Neural progenitor cell (in vitro differentiated cells): Measurements from ENCODE around the gene VWA3B. TPM values are rescaled to one million over a fixed set of nuclear protein-coding genes. Genes with fewer than 3 reads are reported as not detected.

ENCODE experiments used
- DNase-seq: peaks from one replicate; pipeline ENCODE4 v3.0.0-alpha.2; 2016; ENCODE audit warnings: low spot score
- H2AFZ ChIP-seq: fragments of 200-600 bp; sonication (generic); replicated peaks from 2 replicates; pipeline ENCODE4 v1.6.1; 2016; ENCODE audit warnings: antibody characterized with exemption
- H3F3A ChIP-seq: fragments of 200-600 bp; sonication (generic); 2 replicates; pipeline ENCODE4 v1.6.1; 2016; ENCODE audit warnings: antibody characterized with exemption, low read depth
- H3K27ac ChIP-seq: fragments of 200-600 bp; sonication (generic); 2 replicates; pipeline ENCODE4 v1.5.1; 2016; ENCODE audit warnings: mild to moderate bottlenecking
- H3K27me3 ChIP-seq: fragments of 200-600 bp; sonication (generic); 2 replicates; pipeline ENCODE4 v1.6.1; 2016; ENCODE audit warnings: mild to moderate bottlenecking, moderate library complexity
- H3K36me3 ChIP-seq: fragments of 200-600 bp; sonication (generic); 2 replicates; pipeline ENCODE4 v1.5.1; 2016
- H3K4me1 ChIP-seq: fragments of 200-600 bp; sonication (generic); 2 replicates; pipeline ENCODE4 v1.6.1; 2016; ENCODE audit warnings: mixed run types
- H3K4me2 ChIP-seq: fragments of 200-600 bp; sonication (generic); 2 replicates; pipeline ENCODE4 v1.6.1; 2016
- H3K4me3 ChIP-seq: fragments of 200-600 bp; sonication (generic); 2 replicates; pipeline ENCODE4 v1.5.1; 2016
- H3K79me2 ChIP-seq: fragments of 200-600 bp; sonication (generic); 2 replicates; pipeline ENCODE4 v1.6.1; 2016; ENCODE audit warnings: low read depth
- H3K9ac ChIP-seq: fragments of 200-600 bp; sonication (generic); 2 replicates; pipeline ENCODE4 v1.6.1; 2016
- H3K9me3 ChIP-seq: fragments of 200-600 bp; sonication (generic); 2 replicates; pipeline ENCODE4 v1.5.1; 2016; ENCODE audit warnings: low read depth
- H4K20me1 ChIP-seq: fragments of 200-600 bp; sonication (generic); 2 replicates; pipeline ENCODE4 v1.6.1; 2016; ENCODE audit warnings: low read depth
- H3K27ac Mint-ChIP-seq: 3 replicates; pipeline ENCODE4 v1.8.0; 2021; ENCODE audit warnings: mixed read lengths
- H3K27me3 Mint-ChIP-seq: 2 replicates; pipeline ENCODE4 v1.8.0; 2022; ENCODE audit warnings: low read depth, mild to moderate bottlenecking, inconsistent platforms, moderate library complexity, mixed read lengths; ENCODE audit not compliant: insufficient read depth
- H3K36me3 Mint-ChIP-seq: 3 replicates; pipeline ENCODE4 v1.8.0; 2021; ENCODE audit warnings: mixed read lengths
- H3K4me1 Mint-ChIP-seq: 3 replicates; pipeline ENCODE4 v1.8.0; 2021; ENCODE audit warnings: mixed read lengths
- H3K4me3 Mint-ChIP-seq: 3 replicates; pipeline ENCODE4 v1.8.0; 2021; ENCODE audit warnings: mild to moderate bottlenecking, moderate library complexity, mixed read lengths
- H3K9me3 Mint-ChIP-seq: 3 replicates; pipeline ENCODE4 v1.8.0; 2020; ENCODE audit warnings: mixed read lengths
- EZH2 ChIP-seq: fragments of 200-600 bp; sonication (generic); IDR thresholded peaks from 2 replicates; pipeline ENCODE4 v1.6.1; 2017; ENCODE audit warnings: antibody characterized with exemption, mild to moderate bottlenecking, moderate library complexity
- EZH2phosphoT487 ChIP-seq: fragments of 200-600 bp; sonication (generic); IDR thresholded peaks from 2 replicates; pipeline ENCODE4 v1.6.1; 2017; ENCODE audit warnings: antibody characterized with exemption
- total RNA-seq: library from RNA; depleted of rRNA; stranded (reverse); fragments of >200 nt; gene quantifications from 2 replicates; pipeline ENCODE4 v1.2.3, GENCODE V29; 2015; ENCODE audit warnings: low replicate concordance
- TF ChIP-seq, protein P1 (sequence below): fragments of 200-600 bp; sonication (generic); IDR thresholded peaks from 2 replicates; pipeline ENCODE4 v1.5.1; 2017; ENCODE audit warnings: antibody characterized with exemption, mild to moderate bottlenecking

VWA3B gene
- total RNA-seq, 1 donor from 2014 or later, result not detected

DNA sequence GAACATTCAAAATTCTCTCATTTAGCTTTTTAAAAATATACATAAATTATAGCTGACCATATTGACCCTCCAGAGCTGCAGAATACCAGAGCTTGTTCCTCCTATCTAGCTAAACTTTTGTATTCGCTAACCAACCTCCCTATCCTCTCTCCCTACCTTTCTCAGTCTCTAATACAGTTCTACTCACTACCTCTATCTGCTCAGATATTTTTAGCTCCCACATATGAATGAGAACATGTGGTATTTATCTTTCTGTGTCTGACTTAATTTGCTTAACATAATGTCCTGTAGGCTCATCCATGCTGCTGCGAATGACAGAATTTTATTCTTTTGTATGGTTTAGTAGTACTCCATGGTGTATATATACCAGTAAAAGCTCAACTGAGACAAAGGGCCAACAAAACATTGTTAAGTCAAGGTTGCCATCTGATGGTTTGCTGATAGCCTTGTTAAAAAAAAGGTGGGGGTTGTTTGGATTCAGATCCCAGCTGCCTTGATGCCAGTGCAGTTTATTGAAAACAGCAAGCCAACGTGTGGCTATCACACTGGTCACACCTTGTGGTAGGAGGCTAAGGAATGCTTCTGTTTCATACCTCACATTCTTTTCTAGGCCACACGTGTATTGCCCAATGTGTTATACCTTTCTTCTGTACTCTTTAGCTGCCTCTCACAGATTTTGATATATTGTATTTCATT, 101.5 kb downstream of the VWA3B start:
- no peak overlapping the region for H3K4me2 ChIP-seq
- no peaks in the 10 kb centered on the region for H3F3A ChIP-seq
- H3K36me3 ChIP-seq, result no peaks in the 10 kb centered on the region
- no peak overlapping the region for H2AFZ ChIP-seq
- Mint-ChIP-seq H3K36me3 (no peaks in the 10 kb centered on the region), H3K27me3 (no peaks in the 10 kb centered on the region), H3K27ac (no peak overlapping the region), H3K4me1 (no peaks in the 10 kb centered on the region), H3K4me3 (no peak overlapping the region), H3K9me3 (no peaks in the 10 kb centered on the region)
- H3K9me3 ChIP-seq, result no peaks in the 10 kb centered on the region
- H3K27me3 ChIP-seq, result no peaks in the 10 kb centered on the region
- H3K4me1 ChIP-seq, result peaks cover 9% of the 10 kb centered on the region
- no peak overlapping the region for H3K4me3 ChIP-seq
- H4K20me1 ChIP-seq, result no peaks in the 10 kb centered on the region
- H3K9ac ChIP-seq, result no peak overlapping the region
- no peak overlapping the region for H3K27ac ChIP-seq
- TF ChIP-seq EZH2, result no peak
- TF ChIP-seq, protein P1, sequence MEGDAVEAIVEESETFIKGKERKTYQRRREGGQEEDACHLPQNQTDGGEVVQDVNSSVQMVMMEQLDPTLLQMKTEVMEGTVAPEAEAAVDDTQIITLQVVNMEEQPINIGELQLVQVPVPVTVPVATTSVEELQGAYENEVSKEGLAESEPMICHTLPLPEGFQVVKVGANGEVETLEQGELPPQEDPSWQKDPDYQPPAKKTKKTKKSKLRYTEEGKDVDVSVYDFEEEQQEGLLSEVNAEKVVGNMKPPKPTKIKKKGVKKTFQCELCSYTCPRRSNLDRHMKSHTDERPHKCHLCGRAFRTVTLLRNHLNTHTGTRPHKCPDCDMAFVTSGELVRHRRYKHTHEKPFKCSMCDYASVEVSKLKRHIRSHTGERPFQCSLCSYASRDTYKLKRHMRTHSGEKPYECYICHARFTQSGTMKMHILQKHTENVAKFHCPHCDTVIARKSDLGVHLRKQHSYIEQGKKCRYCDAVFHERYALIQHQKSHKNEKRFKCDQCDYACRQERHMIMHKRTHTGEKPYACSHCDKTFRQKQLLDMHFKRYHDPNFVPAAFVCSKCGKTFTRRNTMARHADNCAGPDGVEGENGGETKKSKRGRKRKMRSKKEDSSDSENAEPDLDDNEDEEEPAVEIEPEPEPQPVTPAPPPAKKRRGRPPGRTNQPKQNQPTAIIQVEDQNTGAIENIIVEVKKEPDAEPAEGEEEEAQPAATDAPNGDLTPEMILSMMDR, result no peak
- TF ChIP-seq EZH2phosphoT487, result no peak
- H3K79me2 ChIP-seq, result no peaks in the 10 kb centered on the region
- no peak for DNase-seq

DNA sequence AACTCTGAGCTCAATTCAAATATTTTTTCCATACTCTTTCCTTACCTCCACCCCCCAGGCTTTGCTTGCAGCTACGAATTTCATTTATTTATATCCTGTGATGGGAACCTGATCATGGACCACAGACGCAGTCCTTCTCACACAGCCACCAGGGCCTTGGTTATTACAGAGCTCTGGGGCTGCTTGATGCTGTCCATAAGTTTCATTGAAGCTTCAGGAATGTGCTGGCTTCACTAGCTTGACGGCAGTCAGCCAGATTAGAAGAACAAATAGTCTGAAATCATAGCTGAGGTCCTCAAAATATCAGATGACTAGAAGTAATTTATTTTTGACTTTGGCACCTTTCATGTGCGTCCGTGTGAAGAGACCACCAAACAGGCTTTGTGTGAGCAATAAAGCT, 104.9 kb downstream of the VWA3B start:
- H3K4me2 ChIP-seq, result no peak overlapping the region
- Mint-ChIP-seq H3K27me3 (no peaks in the 10 kb centered on the region), H3K9me3 (no peaks in the 10 kb centered on the region), H3K36me3 (no peaks in the 10 kb centered on the region), H3K4me1 (no peaks in the 10 kb centered on the region), H3K4me3 (no peak overlapping the region), H3K27ac (no peak overlapping the region)
- no peak overlapping the region for H3K4me3 ChIP-seq
- H3K27ac ChIP-seq, result no peak overlapping the region
- H3F3A ChIP-seq, result no peaks in the 10 kb centered on the region
- TF ChIP-seq, protein P1, result no peak
- TF ChIP-seq EZH2, result no peak
- TF ChIP-seq EZH2phosphoT487, result no peak
- H3K79me2 ChIP-seq, result no peaks in the 10 kb centered on the region
- no peaks in the 10 kb centered on the region for H4K20me1 ChIP-seq
- DNase-seq, result no peak
- no peaks in the 10 kb centered on the region for H3K9me3 ChIP-seq
- no peaks in the 10 kb centered on the region for H3K36me3 ChIP-seq
- no peaks in the 10 kb centered on the region for H3K27me3 ChIP-seq
- H2AFZ ChIP-seq, result no peak overlapping the region
- no peak overlapping the region for H3K9ac ChIP-seq
- H3K4me1 ChIP-seq, result peaks cover 9% of the 10 kb centered on the region

DNA sequence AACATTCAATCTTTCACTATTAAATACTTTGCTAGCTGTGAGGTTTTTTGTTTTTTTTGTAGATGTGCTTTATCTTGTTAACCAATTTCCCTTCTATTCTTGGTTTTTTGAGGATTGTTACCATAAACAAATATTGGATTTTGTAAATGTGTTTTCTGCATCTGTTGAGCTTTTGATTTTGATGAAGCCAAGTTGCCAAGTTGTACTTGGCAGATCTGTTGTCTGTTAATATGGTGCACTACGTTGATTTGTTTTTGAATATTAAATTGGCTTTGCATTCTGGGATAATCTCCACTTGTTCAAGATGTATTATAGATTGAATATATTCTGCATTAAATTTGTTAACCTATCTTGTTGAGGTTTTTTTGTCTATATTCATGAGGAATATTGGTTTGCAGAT, 114.6 kb downstream of the VWA3B start:
- Mint-ChIP-seq H3K4me3 (no peak overlapping the region), H3K27ac (no peak overlapping the region), H3K9me3 (no peaks in the 10 kb centered on the region), H3K36me3 (no peaks in the 10 kb centered on the region), H3K4me1 (no peaks in the 10 kb centered on the region), H3K27me3 (peaks cover 5% of the 10 kb centered on the region)
- H3K27ac ChIP-seq, result no peak overlapping the region
- no peak for DNase-seq
- no peaks in the 10 kb centered on the region for H3K79me2 ChIP-seq
- TF ChIP-seq EZH2 (no peak), EZH2phosphoT487 (no peak)
- TF ChIP-seq, protein P1, result no peak
- no peaks in the 10 kb centered on the region for H4K20me1 ChIP-seq
- no peaks in the 10 kb centered on the region for H3K9me3 ChIP-seq
- H3F3A ChIP-seq, result no peaks in the 10 kb centered on the region
- no peaks in the 10 kb centered on the region for H3K36me3 ChIP-seq
- H3K9ac ChIP-seq, result no peak overlapping the region
- H3K4me1 ChIP-seq, result no peaks in the 10 kb centered on the region
- H3K4me3 ChIP-seq, result no peak overlapping the region
- H2AFZ ChIP-seq, result no peak overlapping the region
- no peaks in the 10 kb centered on the region for H3K27me3 ChIP-seq
- no peak overlapping the region for H3K4me2 ChIP-seq
